Measurements from ENCODE around the gene BIRC3. TPM values are rescaled to one million over a fixed set of nuclear protein-coding genes. Genes with fewer than 3 reads are reported as not detected.

Gene BIRC3
- total RNA-seq, 1 donor = 1.8 TPM

- DNase-seq (ENCODE audit: insufficient read length, low spot score, missing footprints) = no peak
- Histone ChIP-seq H3K4me3 (ENCODE audit: insufficient read depth, low read length) (no peak overlapping the region), H3K79me2 (ENCODE audit: insufficient read depth, low read length) (peaks cover 43% of the 10 kb centered on the region), H3K27me3 (ENCODE audit: insufficient read depth, low read length) (no peaks in the 10 kb centered on the region), H4K20me1 (ENCODE audit: insufficient read depth, low read length) (peaks cover 4% of the 10 kb centered on the region), H3K9me3 (ENCODE audit: low read depth, low read length) (no peaks in the 10 kb centered on the region), H3K27ac (ENCODE audit: low read depth, low read length) (no peak overlapping the region), H3K4me1 (ENCODE audit: insufficient read depth, low read length) (no peaks in the 10 kb centered on the region), H3K36me3 (ENCODE audit: insufficient read depth, low read length) (peaks cover 35% of the 10 kb centered on the region), H3K4me2 (ENCODE audit: insufficient read depth, low read length) (no peak overlapping the region), H2AFZ (ENCODE audit: low read length) (no peak overlapping the region)
- TF ChIP-seq CTCF (IDR thresholded peaks at IDR 0.05; ENCODE audit: extremely low read depth, low read depth, low read length) = no peak
These were observed 61.5 kb downstream of the BIRC3 start for GRCh38 chr11:102378818-102379217.

- no peak overlapping the region for H3K4me3 ChIP-seq (ENCODE audit: insufficient read depth, low read length)
- DNase-seq (ENCODE audit: insufficient read length, low spot score, missing footprints) = no peak
- H3K4me2 ChIP-seq (ENCODE audit: insufficient read depth, low read length) = no peak overlapping the region
- H3K27ac ChIP-seq (ENCODE audit: low read depth, low read length) = no peak overlapping the region
- H4K20me1 ChIP-seq (ENCODE audit: insufficient read depth, low read length) = no peaks in the 10 kb centered on the region
- no peak for TF ChIP-seq CTCF (IDR thresholded peaks at IDR 0.05; ENCODE audit: extremely low read depth, low read depth, low read length)
- H3K79me2 ChIP-seq (ENCODE audit: insufficient read depth, low read length) = peaks cover 30% of the 10 kb centered on the region
- no peak overlapping the region for H2AFZ ChIP-seq (ENCODE audit: low read length)
- H3K4me1 ChIP-seq (ENCODE audit: insufficient read depth, low read length) = no peaks in the 10 kb centered on the region
- no peaks in the 10 kb centered on the region for H3K9me3 ChIP-seq (ENCODE audit: low read depth, low read length)
- peaks cover 63% of the 10 kb centered on the region for H3K36me3 ChIP-seq (ENCODE audit: insufficient read depth, low read length)
- no peaks in the 10 kb centered on the region for H3K27me3 ChIP-seq (ENCODE audit: insufficient read depth, low read length)
These were observed 65.1 kb downstream of the BIRC3 start for GRCh38 chr11:102382384-102382783.

GRCh38 chr11:102383839-102384238, 66.6 kb downstream of the BIRC3 start:
- H3K4me2 ChIP-seq (ENCODE audit: insufficient read depth, low read length) = no peak overlapping the region
- no peak for TF ChIP-seq CTCF (IDR thresholded peaks at IDR 0.05; ENCODE audit: extremely low read depth, low read depth, low read length)
- peaks cover 27% of the 10 kb centered on the region for H3K79me2 ChIP-seq (ENCODE audit: insufficient read depth, low read length)

GRCh38 chr11:102384419-102385079, 67.3 kb downstream of the BIRC3 start:
- Histone ChIP-seq H3K36me3 (ENCODE audit: insufficient read depth, low read length) (peaks cover 64% of the 10 kb centered on the region), H3K4me3 (ENCODE audit: insufficient read depth, low read length) (no peak overlapping the region), H3K9me3 (ENCODE audit: low read depth, low read length) (no peaks in the 10 kb centered on the region), H3K4me1 (ENCODE audit: insufficient read depth, low read length) (no peaks in the 10 kb centered on the region), H3K79me2 (ENCODE audit: insufficient read depth, low read length) (peaks cover 27% of the 10 kb centered on the region), H3K27me3 (ENCODE audit: insufficient read depth, low read length) (no peaks in the 10 kb centered on the region), H4K20me1 (ENCODE audit: insufficient read depth, low read length) (no peaks in the 10 kb centered on the region), H3K4me2 (ENCODE audit: insufficient read depth, low read length) (no peak overlapping the region), H3K27ac (ENCODE audit: low read depth, low read length) (no peak overlapping the region), H2AFZ (ENCODE audit: low read length) (no peak overlapping the region)
- DNase-seq (ENCODE audit: insufficient read length, low spot score, missing footprints) = no peak
- no peak for TF ChIP-seq CTCF (IDR thresholded peaks at IDR 0.05; ENCODE audit: extremely low read depth, low read depth, low read length)

More at GRCh38 chr11:102383839-102384238, 66.6 kb downstream of the BIRC3 start:
- DNase-seq (ENCODE audit: insufficient read length, low spot score, missing footprints) = no peak
- H3K27me3 ChIP-seq (ENCODE audit: insufficient read depth, low read length) = no peaks in the 10 kb centered on the region
- H2AFZ ChIP-seq (ENCODE audit: low read length) = no peak overlapping the region
- H3K4me3 ChIP-seq (ENCODE audit: insufficient read depth, low read length) = no peak overlapping the region
- no peaks in the 10 kb centered on the region for H3K9me3 ChIP-seq (ENCODE audit: low read depth, low read length)
- H3K36me3 ChIP-seq (ENCODE audit: insufficient read depth, low read length) = peaks cover 64% of the 10 kb centered on the region
- H3K4me1 ChIP-seq (ENCODE audit: insufficient read depth, low read length) = no peaks in the 10 kb centered on the region
- no peak overlapping the region for H3K27ac ChIP-seq (ENCODE audit: low read depth, low read length)
- no peaks in the 10 kb centered on the region for H4K20me1 ChIP-seq (ENCODE audit: insufficient read depth, low read length)
